Activated CD4-positive, CD25-positive, alpha-beta regulatory T cell treated with anti-CD3 and anti-CD28 coated beads, Interleukin-2, amount 50 U/mL, for 16 hours (primary cell): ENCODE measurements around the gene FILIP1.

Experiments
- DNase-seq: peaks from one replicate; pipeline ENCODE4 v3.0.0-alpha.2; 2020; ENCODE audit warnings: low read depth, low spot score

FILIP1 gene

GRCh38 chr6:75381877-75382633 lies 111.5 kb downstream of the FILIP1 start:
- DNase-seq = no peak

GRCh38 chr6:75379536-75379935 lies 114.1 kb downstream of the FILIP1 start:
- no peak for DNase-seq

- DNase-seq = no peak
Observed at GRCh38 chr6:75378101-75378500, 115.5 kb downstream of the FILIP1 start.

GRCh38 chr6:75377386-75377785 lies 116.2 kb downstream of the FILIP1 start:
- DNase-seq = no peak

GRCh38 chr6:75376347-75377024 lies 117.1 kb downstream of the FILIP1 start:
- DNase-seq = no peak

- DNase-seq = no peak
Observed at GRCh38 chr6:75374961-75375400, 118.6 kb downstream of the FILIP1 start.

- DNase-seq = no peak
Observed at GRCh38 chr6:75372884-75373283, 120.7 kb downstream of the FILIP1 start.

- no peak for DNase-seq
Observed at GRCh38 chr6:75370011-75370410, 123.6 kb downstream of the FILIP1 start.

GRCh38 chr6:75368864-75369402 lies 124.7 kb downstream of the FILIP1 start:
- DNase-seq = no peak

GRCh38 chr6:75368151-75368779 lies 125.3 kb downstream of the FILIP1 start:
- no peak for DNase-seq

GRCh38 chr6:75363304-75363703 lies 130.3 kb downstream of the FILIP1 start:
- no peak for DNase-seq

GRCh38 chr6:75353644-75354043 lies 140.0 kb downstream of the FILIP1 start:
- no peak for DNase-seq

GRCh38 chr6:75351570-75351969 lies 142.0 kb downstream of the FILIP1 start:
- no peak for DNase-seq

GRCh38 chr6:75350808-75351207 lies 142.8 kb downstream of the FILIP1 start:
- DNase-seq = no peak

GRCh38 chr6:75350156-75350555 lies 143.4 kb downstream of the FILIP1 start:
- DNase-seq = no peak

- DNase-seq = no peak
Observed at GRCh38 chr6:75349262-75349984, 144.2 kb downstream of the FILIP1 start.

GRCh38 chr6:75348882-75349261 lies 144.7 kb downstream of the FILIP1 start:
- no peak for DNase-seq

GRCh38 chr6:75347898-75348610 lies 145.5 kb downstream of the FILIP1 start:
- no peak for DNase-seq

GRCh38 chr6:75345413-75345812 lies 148.2 kb downstream of the FILIP1 start:
- DNase-seq = no peak

GRCh38 chr6:75344455-75344854 lies 149.1 kb downstream of the FILIP1 start:
- DNase-seq = no peak

GRCh38 chr6:75344021-75344420 lies 149.6 kb downstream of the FILIP1 start:
- no peak for DNase-seq
